ENCODE data around the gene DYRK1A. TPM values are rescaled to one million over a fixed set of nuclear protein-coding genes. Genes with fewer than 3 reads are reported as not detected.

Gene DYRK1A
- total RNA-seq, 2 donors from 2014 or later, result 57.5 to 57.7 TPM

GRCh38 chr21:37527716-37528115 lies 161.1 kb downstream of the DYRK1A start:
- Histone ChIP-seq H3K4me1 (no peaks in the 10 kb centered on the region), H3K4me3 (no peak overlapping the region), H3K27me3 (no peaks in the 10 kb centered on the region), H3K36me3 (no peaks in the 10 kb centered on the region), H3K9me3 (no peaks in the 10 kb centered on the region), H3K9ac (ENCODE audit: low read depth in 2 of 2, low read length in 2 of 2) (no peak overlapping the region), H3K27ac (no peak overlapping the region)
- no peak for TF ChIP-seq CTCF (IDR thresholded peaks at IDR 0.05)
- intact Hi-C loops (cut with DNase I), result no loop called here
- no peak for DNase-seq

- Histone ChIP-seq H3K4me1 (no peaks in the 10 kb centered on the region), H3K9ac (ENCODE audit: low read depth in 2 of 2, low read length in 2 of 2) (no peak overlapping the region), H3K4me3 (no peak overlapping the region), H3K9me3 (no peaks in the 10 kb centered on the region), H3K36me3 (no peaks in the 10 kb centered on the region), H3K27me3 (no peaks in the 10 kb centered on the region), H3K27ac (no peak overlapping the region)
- DNase-seq, result no peak
- TF ChIP-seq CTCF (IDR thresholded peaks at IDR 0.05), result no peak
- intact Hi-C loops (cut with DNase I), result no loop called here
Observed at GRCh38 chr21:37528150-37528937, 161.8 kb downstream of the DYRK1A start.

GRCh38 chr21:37529649-37530048 lies 163.1 kb downstream of the DYRK1A start:
- no peaks in the 10 kb centered on the region for H3K27me3 ChIP-seq
- H3K9ac ChIP-seq (ENCODE audit: low read depth in 2 of 2, low read length in 2 of 2), result no peak overlapping the region
- no peak overlapping the region for H3K4me3 ChIP-seq
- no peaks in the 10 kb centered on the region for H3K36me3 ChIP-seq
- H3K27ac ChIP-seq, result no peak overlapping the region
- no peaks in the 10 kb centered on the region for H3K9me3 ChIP-seq
- intact Hi-C loops (cut with DNase I), result no loop called here
- TF ChIP-seq CTCF (IDR thresholded peaks at IDR 0.05), result no peak
- no peak for DNase-seq
- H3K4me1 ChIP-seq, result no peaks in the 10 kb centered on the region

GRCh38 chr21:37530901-37531351 lies 164.4 kb downstream of the DYRK1A start:
- no peak for DNase-seq
- Histone ChIP-seq H3K4me3 (no peak overlapping the region), H3K27me3 (no peaks in the 10 kb centered on the region), H3K4me1 (no peaks in the 10 kb centered on the region), H3K36me3 (no peaks in the 10 kb centered on the region), H3K9me3 (no peaks in the 10 kb centered on the region), H3K9ac (ENCODE audit: low read depth in 2 of 2, low read length in 2 of 2) (no peak overlapping the region), H3K27ac (no peak overlapping the region)
- intact Hi-C loops (cut with DNase I), result no loop called here
- no peak for TF ChIP-seq CTCF (IDR thresholded peaks at IDR 0.05)

GRCh38 chr21:37531431-37531932 lies 164.9 kb downstream of the DYRK1A start:
- Histone ChIP-seq H3K4me1 (no peaks in the 10 kb centered on the region), H3K36me3 (no peaks in the 10 kb centered on the region), H3K27ac (no peak overlapping the region), H3K27me3 (no peaks in the 10 kb centered on the region), H3K4me3 (no peak overlapping the region), H3K9me3 (no peaks in the 10 kb centered on the region), H3K9ac (ENCODE audit: low read depth in 2 of 2, low read length in 2 of 2) (no peak overlapping the region)
- intact Hi-C loops (cut with DNase I), result no loop called here
- TF ChIP-seq CTCF (IDR thresholded peaks at IDR 0.05), result no peak
- DNase-seq, result no peak
